Effector memory CD4-positive, alpha-beta T cell (primary cell): Measurements from ENCODE around the gene SETD5.

Source experiments
- DNase-seq, 3 donors: peaks; one replicate each; pipeline ENCODE4 v3.0.0-alpha.2; 2020
- H3K27ac ChIP-seq: 2 replicates; pipeline ENCODE4 v1.7.0; 2013; ENCODE audit warnings: mild to moderate bottlenecking, low read length, moderate library complexity; ENCODE audit not compliant: insufficient read depth, poor library complexity, severe bottlenecking
- H3K27me3 ChIP-seq: replicated peaks from 2 replicates; pipeline ENCODE4 v1.7.0; 2013; ENCODE audit warnings: mild to moderate bottlenecking, low read length; ENCODE audit not compliant: insufficient read depth, control insufficient read depth, poor library complexity, severe bottlenecking
- H3K36me3 ChIP-seq: 2 replicates; pipeline ENCODE4 v1.7.0; 2013; ENCODE audit warnings: mild to moderate bottlenecking, low read length, moderate library complexity; ENCODE audit not compliant: control insufficient read depth, insufficient read depth
- H3K4me1 ChIP-seq: 2 replicates; pipeline ENCODE4 v1.7.0; 2013; ENCODE audit warnings: low read length, mild to moderate bottlenecking; ENCODE audit not compliant: control insufficient read depth, insufficient read depth, poor library complexity, severe bottlenecking
- H3K4me3 ChIP-seq: 2 replicates; pipeline ENCODE4 v1.7.0; 2013; ENCODE audit warnings: low read length, low read depth, mild to moderate bottlenecking; ENCODE audit not compliant: insufficient read depth, poor library complexity, severe bottlenecking
- H3K9me3 ChIP-seq: 2 replicates; pipeline ENCODE4 v1.7.0; 2013; ENCODE audit warnings: mild to moderate bottlenecking, low read length, moderate library complexity; ENCODE audit not compliant: control insufficient read depth

The SETD5 gene

GRCh38 chr3:9507586-9508578 is 110.5 kb downstream of the SETD5 start:
- Histone ChIP-seq H3K9me3 (no peaks in the 10 kb centered on the region), H3K4me1 (no peaks in the 10 kb centered on the region)
- no peak for DNase-seq

GRCh38 chr3:9508781-9509180 is 111.4 kb downstream of the SETD5 start:
- H3K36me3 ChIP-seq: no peaks in the 10 kb centered on the region
- H3K27me3 ChIP-seq: no peaks in the 10 kb centered on the region
- H3K4me1 ChIP-seq: no peaks in the 10 kb centered on the region
- H3K27ac ChIP-seq: no peak overlapping the region
- no peak overlapping the region for H3K4me3 ChIP-seq
- H3K9me3 ChIP-seq: no peaks in the 10 kb centered on the region
- DNase-seq: no peak

More at GRCh38 chr3:9507586-9508578, 110.5 kb downstream of the SETD5 start:
- H3K27me3 ChIP-seq: no peaks in the 10 kb centered on the region
- H3K36me3 ChIP-seq: no peaks in the 10 kb centered on the region
- H3K4me3 ChIP-seq: no peak overlapping the region
- no peak overlapping the region for H3K27ac ChIP-seq

- Histone ChIP-seq H3K4me3 (no peak overlapping the region), H3K4me1 (no peaks in the 10 kb centered on the region), H3K27ac (no peak overlapping the region), H3K36me3 (no peaks in the 10 kb centered on the region), H3K27me3 (no peaks in the 10 kb centered on the region), H3K9me3 (no peaks in the 10 kb centered on the region)
- DNase-seq: no peak
These were observed 115.1 kb downstream of the SETD5 start for GRCh38 chr3:9512456-9513045.

GRCh38 chr3:9514306-9514705 is 116.9 kb downstream of the SETD5 start:
- DNase-seq: no peak
- H3K9me3 ChIP-seq: no peaks in the 10 kb centered on the region
- H3K4me1 ChIP-seq: no peaks in the 10 kb centered on the region
- H3K27me3 ChIP-seq: no peaks in the 10 kb centered on the region
- no peaks in the 10 kb centered on the region for H3K36me3 ChIP-seq
- H3K4me3 ChIP-seq: no peak overlapping the region
- no peak overlapping the region for H3K27ac ChIP-seq

GRCh38 chr3:9514956-9515355 is 117.5 kb downstream of the SETD5 start:
- no peak for DNase-seq
- no peaks in the 10 kb centered on the region for H3K9me3 ChIP-seq
- H3K4me1 ChIP-seq: no peaks in the 10 kb centered on the region
- no peaks in the 10 kb centered on the region for H3K36me3 ChIP-seq
- no peak overlapping the region for H3K4me3 ChIP-seq
- no peak overlapping the region for H3K27ac ChIP-seq
- H3K27me3 ChIP-seq: no peaks in the 10 kb centered on the region

GRCh38 chr3:9525078-9525477 is 127.7 kb downstream of the SETD5 start:
- Histone ChIP-seq H3K27me3 (no peaks in the 10 kb centered on the region), H3K27ac (no peak overlapping the region), H3K36me3 (no peaks in the 10 kb centered on the region), H3K9me3 (no peaks in the 10 kb centered on the region), H3K4me1 (no peaks in the 10 kb centered on the region), H3K4me3 (no peak overlapping the region)
- DNase-seq: no peak
